Erythroblast (primary cell): ENCODE results near the gene ARHGAP21.
"Not testable (repeated sequence)": the region's sequence is repeated elsewhere in the genome, so short reads cannot be mapped to it uniquely, and the experiment has no call there.

ENCODE experiments used
- DNase-seq, 2 experiments: peaks; one replicate each; lab custom pipeline; 2025; lab: John Stamatoyannopoulos, UW
- GATA1 ChIP-seq: IDR thresholded peaks from 2 replicates; pipeline ENCODE4 v1.6.1; 2011; ENCODE audit warnings: low read depth, mild to moderate bottlenecking, control low read depth, low read length, moderate library complexity
- POLR2A ChIP-seq: IDR thresholded peaks from 2 replicates; pipeline ENCODE4 v1.6.1; 2011; ENCODE audit warnings: mild to moderate bottlenecking, low read length

The ARHGAP21 gene

DNA sequence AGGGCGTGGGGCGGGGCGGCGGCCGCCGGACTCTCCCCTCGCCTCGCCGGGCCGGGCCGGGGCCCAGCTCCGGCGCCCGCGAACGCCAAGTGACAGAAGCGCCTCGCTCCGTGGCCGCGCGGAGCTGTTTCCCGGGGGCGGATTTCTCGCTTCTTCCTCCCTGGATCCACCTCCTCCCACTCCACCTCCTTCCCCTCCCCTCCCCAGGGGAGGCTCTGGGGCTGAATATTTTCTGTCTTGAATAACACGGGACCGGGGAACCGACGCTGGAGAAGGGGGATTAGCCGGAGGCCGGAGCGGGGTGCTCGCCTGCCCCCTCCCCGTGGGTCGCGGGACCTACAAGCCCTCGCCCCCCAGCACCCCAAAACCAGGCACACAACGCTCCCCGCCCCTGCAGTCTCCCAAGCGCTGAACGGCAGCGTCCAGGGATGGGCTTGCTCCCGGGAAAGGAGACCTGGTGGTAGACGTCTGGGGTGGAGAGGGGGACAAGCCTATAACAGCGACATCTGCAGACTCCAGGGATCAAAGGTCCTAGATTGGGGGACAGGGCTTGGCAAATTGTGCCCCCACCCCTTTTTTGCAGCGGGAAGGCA is at the start of gene ARHGAP21:
Gene ARHGAP21, minus strand, starts transcription at position 100 of the 593 bp plus-strand sequence. CDS start 1,988 bp downstream, outside the sequence.
- DNase-seq: peak; percentile 71 to 78
- TF ChIP-seq POLR2A: no peak
- TF ChIP-seq GATA1: no peak

DNA sequence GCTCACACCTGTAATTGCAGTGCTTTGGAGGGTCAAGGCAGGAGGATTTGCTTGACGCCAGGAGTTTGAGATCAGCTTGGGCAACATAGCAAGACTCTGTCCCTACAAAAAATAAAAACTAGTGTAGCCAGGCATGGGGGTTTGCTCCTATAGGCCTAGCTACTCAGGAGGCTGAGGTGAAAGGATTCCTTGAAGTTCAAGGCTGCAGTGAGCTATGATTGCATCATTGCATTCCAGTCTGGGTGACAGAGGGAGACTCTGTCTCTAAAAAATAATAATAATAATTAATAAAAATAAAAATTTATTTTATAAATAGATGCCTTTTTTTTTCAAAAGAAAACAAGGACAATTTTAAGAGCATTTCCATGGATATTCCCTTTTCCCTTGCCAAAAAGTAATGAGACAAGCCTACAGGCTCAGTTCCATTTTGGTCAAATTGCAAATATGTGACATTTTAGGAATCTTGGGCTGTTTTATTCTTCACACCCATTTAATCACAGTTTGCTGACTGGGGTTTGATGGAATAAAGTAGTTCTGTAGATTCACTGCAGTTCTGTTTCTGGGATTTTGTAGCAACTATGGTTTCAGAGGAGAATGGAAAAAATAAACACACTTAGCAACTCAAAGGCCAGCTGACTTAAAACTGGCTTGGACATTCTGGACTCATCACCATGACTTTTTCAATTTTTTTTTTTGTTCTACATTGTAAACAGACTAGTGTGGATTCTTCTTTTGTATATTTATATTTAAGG is 48.4 kb upstream of the ARHGAP21 start:
- no peak for TF ChIP-seq POLR2A
- no peak for TF ChIP-seq GATA1
- DNase-seq: no peak

DNA sequence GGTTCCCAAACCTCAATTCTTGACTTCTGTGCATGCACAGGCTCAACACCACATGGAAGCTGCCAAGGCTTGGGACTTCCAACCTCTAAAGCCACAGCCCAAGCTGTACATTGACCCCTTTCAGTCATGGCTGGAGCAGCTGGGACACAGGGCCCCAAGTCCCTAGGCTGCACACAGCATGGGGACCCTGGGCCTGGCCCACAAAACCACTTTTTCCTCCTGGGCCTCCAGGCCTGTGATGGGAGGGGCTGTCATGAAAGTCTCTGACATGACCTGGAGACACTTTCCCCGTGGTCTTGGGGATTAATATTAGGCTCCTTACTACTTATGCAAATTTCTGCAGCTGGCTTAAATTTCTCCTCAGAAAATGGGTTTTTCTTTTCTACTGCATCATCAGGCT is 41.3 kb upstream of the ARHGAP21 start:
- not testable (repeated sequence) for DNase-seq

DNA sequence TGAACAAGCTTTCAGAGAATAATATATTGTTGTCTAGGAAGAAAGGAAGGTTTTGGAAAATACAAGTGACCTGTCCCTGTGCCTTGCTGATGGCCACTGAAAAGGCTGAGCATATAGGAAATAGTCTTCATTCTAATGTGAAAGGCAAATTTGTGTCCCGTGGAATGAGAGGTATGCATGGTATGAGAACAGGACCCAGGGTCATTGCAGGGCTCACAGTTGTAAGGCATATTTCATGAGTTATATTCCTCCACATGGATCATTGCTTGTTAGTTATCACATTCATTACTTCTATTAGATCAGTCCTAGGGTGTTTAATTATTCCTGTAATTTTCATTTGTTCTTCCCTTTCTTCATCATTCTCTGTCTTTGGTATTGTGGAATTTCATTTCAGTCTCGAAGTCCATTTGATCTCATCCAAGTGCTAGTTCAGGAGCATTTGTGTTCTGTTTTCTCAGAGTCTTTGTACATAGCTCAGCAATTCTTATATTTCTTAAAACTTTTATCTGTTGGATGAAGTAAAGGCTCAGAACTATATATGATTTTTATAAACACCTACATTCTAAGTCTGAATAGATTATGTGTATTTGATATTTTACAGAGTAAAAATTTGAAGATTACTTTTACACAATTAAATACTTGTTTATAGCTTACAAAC is 39.4 kb upstream of the ARHGAP21 start:
- DNase-seq: no peak
- no peak for TF ChIP-seq POLR2A

DNA sequence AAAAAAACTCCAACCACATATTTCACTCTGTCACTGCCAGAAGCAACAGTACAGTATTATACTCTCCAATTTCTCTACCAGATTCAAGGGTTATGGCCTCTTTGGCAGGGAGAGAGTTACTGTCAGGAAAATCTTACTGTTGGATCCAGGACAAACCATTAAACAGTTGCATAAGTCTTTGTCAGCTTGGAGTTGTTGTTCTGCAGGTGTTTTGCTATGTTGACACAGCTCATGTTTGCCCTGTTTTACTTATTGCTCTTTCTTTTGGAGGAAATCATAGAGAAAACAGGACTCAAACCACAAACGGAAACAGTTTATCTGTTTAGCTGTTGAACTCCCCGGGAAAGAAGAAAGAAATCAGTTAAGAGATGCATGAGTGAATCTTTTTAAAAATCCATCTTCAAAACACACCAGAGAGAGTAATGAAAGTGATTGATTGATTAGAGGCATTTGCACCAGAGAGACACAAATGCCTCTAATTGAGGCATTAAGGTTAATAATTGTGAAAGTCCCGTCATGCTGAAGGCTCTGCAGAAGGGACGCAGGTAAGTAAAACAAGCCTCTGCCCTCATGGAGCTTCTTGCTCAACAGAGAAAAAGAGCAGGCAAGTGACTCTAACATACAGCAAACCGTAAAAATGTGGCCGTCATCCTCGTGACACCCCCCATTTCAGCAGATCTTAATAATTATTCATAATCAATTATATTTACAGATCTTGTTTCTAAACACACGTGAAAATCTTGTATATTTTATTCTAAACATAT is 38.7 kb upstream of the ARHGAP21 start:
- DNase-seq: no peak

DNA sequence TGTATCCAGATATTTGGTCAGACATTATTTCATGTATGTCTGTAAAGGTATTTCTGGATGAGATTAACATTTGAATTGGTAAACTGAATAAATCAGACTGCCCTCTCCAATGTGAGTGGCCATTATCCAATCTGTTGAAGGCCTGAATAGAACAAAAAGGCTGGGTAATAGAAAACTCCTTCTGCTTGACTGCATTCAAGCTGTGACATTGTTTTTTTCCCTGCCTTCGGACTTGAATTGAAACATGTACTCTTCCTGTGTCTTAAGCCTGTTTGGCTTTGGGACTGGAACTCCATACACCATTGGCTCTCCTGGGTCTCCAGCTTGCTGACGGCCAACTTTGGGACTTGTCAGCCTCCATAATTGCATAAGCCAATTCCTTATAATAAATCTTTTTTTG is 36.0 kb upstream of the ARHGAP21 start:
- no peak for TF ChIP-seq POLR2A
- TF ChIP-seq GATA1: no peak
- DNase-seq: no peak

More for the DNA sequence above, 38.7 kb upstream of the ARHGAP21 start:
- TF ChIP-seq GATA1 (no peak), POLR2A (no peak)

DNA sequence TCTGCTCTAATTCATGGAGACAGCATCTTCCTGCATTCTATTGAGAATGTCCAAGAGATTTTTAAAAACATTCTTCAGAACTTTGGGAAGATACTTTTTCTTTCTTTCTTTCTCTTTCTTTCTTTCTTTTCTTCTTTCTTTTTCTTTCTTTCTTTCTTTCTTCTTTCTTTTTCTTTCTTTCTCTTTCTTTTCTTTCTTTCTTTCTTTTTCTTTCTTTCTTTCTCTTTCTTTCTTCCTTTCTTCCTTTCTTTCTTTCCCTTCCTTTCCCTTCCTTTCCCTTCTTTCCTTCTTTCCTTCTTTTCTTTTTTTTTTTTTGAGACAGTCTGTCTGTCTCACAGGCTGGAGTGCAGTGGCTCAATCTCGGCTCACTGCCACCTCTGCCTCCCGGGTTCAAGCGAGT is 34.6 kb upstream of the ARHGAP21 start:
- not testable (repeated sequence) for DNase-seq

DNA sequence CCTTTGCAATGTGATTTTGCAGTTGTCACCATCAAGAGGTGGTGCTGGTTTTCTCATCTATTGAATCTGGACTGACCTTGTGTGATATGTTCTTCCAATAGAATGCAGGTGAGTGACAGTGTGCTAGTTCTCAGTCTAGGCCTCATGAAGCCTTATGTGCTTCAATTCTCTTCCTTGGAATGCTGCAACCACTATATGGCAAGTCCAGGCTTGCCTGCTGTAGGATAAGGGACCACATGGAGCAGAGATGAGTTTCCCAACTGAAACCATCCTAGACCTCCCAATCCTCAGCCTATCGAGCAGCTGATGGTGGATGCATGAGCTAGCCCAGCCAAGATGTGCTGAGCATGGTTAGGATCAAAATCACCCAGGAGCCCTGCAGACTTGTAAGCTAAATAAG is 32.6 kb upstream of the ARHGAP21 start:
- DNase-seq: no peak
- TF ChIP-seq POLR2A (no peak), GATA1 (no peak)

DNA sequence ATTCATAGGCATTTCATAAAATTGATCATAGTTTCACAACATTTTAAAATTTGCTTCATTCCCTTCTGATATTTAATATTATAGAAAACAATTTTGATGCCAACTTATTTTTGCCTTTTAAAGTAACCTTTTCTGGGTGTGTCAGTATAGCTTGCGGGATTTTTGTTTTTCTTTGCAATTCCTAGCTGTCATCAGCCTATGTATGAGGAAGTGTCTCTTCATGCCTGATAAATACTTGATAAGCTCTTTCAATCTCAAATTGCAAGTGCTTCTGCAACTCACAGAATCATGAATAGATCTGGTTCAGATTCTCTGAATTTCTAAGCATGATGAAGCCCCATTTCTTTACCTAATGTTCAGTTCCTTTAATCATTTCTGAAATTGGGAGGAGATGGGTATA is 28.0 kb upstream of the ARHGAP21 start:
- TF ChIP-seq POLR2A: no peak
- TF ChIP-seq GATA1: no peak
- DNase-seq: no peak

DNA sequence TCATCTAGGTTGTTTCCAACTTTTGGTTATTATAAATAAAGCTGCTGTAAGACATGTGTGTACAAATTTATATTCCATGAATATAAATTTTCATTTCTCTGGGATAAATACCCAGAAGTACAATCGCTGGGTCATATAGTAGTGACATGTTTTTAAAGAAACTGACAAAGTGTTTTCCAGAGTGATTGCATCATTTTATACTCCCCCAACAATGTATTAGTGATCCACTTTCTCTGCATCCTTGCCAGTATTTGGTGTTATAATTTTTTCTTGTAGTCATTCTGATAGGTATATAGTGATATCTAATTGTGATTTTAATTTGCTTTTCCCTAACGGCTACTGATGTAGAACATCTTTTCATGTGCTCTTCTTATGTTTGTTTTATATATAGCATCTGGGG is 27.0 kb upstream of the ARHGAP21 start:
- no peak for DNase-seq
- TF ChIP-seq POLR2A (no peak), GATA1 (no peak)

DNA sequence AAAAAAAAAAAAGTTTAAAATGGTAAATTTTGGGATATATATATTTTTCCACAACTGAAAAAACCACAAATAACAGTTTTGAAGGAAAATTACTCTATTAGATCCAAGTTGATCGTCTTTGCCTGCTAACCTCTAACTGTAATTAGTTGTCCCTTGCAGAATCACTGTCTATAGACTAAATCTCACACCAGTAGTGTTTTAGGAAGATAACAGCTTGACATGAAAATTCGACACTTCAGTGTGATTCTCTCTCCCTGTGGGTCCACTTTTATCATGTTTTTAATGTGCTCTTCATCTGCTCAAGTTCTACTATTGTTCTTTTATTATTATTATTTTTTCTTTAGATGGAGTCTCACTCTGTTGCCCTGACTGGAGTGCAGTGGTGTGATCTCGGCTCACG is 24.5 kb upstream of the ARHGAP21 start:
- no peak for DNase-seq
- TF ChIP-seq GATA1 (no peak), POLR2A (no peak)

DNA sequence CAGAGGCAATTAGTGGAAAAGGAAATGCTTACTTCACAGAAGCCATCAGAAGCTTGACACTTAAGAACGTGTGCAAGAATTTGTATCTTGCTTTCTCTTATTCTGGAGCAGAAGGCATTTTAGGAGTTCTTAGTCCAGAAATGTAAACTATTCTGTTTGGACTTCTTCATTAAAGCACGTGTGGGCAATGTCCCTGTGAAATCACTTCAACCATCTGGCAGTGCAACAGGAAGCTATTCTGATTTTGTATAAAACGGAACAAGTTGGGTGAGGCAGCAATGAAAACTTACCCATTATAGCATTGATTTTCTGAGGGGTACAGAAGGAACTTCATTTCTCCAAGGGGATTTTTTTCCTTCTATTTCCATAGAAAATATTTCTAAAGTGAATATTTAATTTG is 21.3 kb upstream of the ARHGAP21 start:
- no peak for TF ChIP-seq GATA1
- no peak for TF ChIP-seq POLR2A

DNA sequence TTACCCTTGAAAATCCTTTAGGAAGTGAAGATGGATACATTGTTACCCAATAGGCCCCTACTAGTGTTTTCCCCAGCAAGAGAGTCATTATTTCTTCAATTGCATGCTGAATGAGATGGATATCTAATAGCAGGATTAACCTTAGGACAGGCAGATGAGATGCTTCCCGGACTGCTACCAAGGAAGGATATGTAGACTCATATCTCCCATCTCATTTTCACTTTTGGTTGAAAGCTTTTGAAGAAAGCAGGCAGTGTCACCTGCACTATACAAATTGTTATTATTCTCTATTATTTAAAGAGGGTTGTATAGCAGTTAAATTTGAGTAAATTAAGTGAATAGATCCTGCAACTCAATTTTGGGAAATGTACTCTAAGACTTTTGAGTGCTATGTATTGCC is 17.0 kb upstream of the ARHGAP21 start:
- DNase-seq: no peak
- TF ChIP-seq POLR2A: no peak
- TF ChIP-seq GATA1: no peak

More for the DNA sequence above, 21.3 kb upstream of the ARHGAP21 start:
- no peak for DNase-seq

DNA sequence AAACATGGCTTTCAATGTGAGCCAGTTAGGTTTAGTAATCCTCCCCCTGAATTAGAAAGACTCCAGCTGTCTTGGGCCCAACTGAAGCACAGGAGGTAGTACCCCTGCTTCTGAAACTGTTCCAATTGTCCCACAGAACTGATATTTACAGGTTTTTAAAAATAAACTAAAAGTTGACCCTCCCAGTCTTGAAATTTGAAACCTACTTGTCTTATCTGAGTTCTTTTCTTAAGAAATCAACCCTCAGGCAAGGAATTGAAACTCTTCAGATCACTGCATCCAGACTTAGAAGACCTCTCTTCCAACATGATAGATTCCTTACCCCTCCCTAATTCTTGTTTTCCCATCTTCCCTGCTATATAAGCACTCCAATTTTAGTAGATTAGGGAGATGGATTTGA is 13.3 kb upstream of the ARHGAP21 start:
- TF ChIP-seq POLR2A (no peak), GATA1 (no peak)
- DNase-seq: no peak

DNA sequence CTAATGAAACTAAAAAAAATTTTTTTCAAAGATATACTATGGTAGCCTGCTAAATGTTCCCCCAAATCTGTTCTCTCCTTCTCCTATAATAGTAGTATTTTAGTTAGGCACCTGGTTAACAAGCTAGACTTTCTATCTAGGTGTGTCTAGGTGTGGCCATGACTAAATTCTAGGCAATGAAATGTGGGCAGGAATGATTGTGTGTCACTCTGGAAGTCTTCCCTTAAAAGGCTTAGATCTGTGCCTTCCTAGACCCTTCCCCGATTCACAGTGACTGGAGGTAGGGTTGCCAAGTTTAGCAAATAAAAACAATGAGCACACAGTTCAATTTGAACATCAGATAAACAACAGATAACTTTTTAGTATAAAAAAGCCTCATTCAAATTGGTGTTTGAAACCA is 8.3 kb upstream of the ARHGAP21 start:
- TF ChIP-seq GATA1 (no peak), POLR2A (no peak)
- no peak for DNase-seq
